NCI-H446 treated with DMSO at 0.1 percent for 48 hours (cell line): Measurements from ENCODE around the gene PSMD6.

Experiments
- DNase-seq: peaks from one replicate; lab custom pipeline; 2025; lab: John Stamatoyannopoulos, UW

The PSMD6 gene

GRCh38 chr3:64008487-64009351, 14.6 kb downstream of the PSMD6 start:
- no peak for DNase-seq

GRCh38 chr3:64008017-64008416, 15.3 kb downstream of the PSMD6 start:
- no peak for DNase-seq

GRCh38 chr3:64003589-64003988, 19.7 kb downstream of the PSMD6 start:
- DNase-seq, result no peak

GRCh38 chr3:64002233-64002632, 21.1 kb downstream of the PSMD6 start:
- no peak for DNase-seq

- DNase-seq, result no peak
Observed at GRCh38 chr3:64000453-64001055, 22.7 kb downstream of the PSMD6 start.

GRCh38 chr3:63998852-63999754, 24.2 kb downstream of the PSMD6 start:
- no peak for DNase-seq

- no peak for DNase-seq
Observed at GRCh38 chr3:63995086-63995485, 28.2 kb downstream of the PSMD6 start.

GRCh38 chr3:63993653-63994079, 29.6 kb downstream of the PSMD6 start:
- DNase-seq, result peak; percentile 18

- DNase-seq, result no peak
Observed at GRCh38 chr3:63992516-63993209, 30.6 kb downstream of the PSMD6 start.

GRCh38 chr3:63991666-63992065, 31.6 kb downstream of the PSMD6 start:
- DNase-seq, result no peak

- DNase-seq, result no peak
Observed at GRCh38 chr3:63990733-63991132, 32.6 kb downstream of the PSMD6 start.

- no peak for DNase-seq
Observed at GRCh38 chr3:63990204-63990603, 33.1 kb downstream of the PSMD6 start.

GRCh38 chr3:63988943-63989342, 34.4 kb downstream of the PSMD6 start:
- DNase-seq, result no peak

GRCh38 chr3:63986831-63987230, 36.5 kb downstream of the PSMD6 start:
- DNase-seq, result no peak

- DNase-seq, result no peak
Observed at GRCh38 chr3:63986146-63986545, 37.1 kb downstream of the PSMD6 start.

- DNase-seq, result no peak
Observed at GRCh38 chr3:63984391-63984790, 38.9 kb downstream of the PSMD6 start.

GRCh38 chr3:63981980-63982379, 41.3 kb downstream of the PSMD6 start:
- DNase-seq, result no peak

GRCh38 chr3:63980830-63981498, 42.3 kb downstream of the PSMD6 start:
- no peak for DNase-seq

- DNase-seq, result no peak
Observed at GRCh38 chr3:63980019-63980418, 43.3 kb downstream of the PSMD6 start.

GRCh38 chr3:63979093-63979885, 44.0 kb downstream of the PSMD6 start:
- no peak for DNase-seq
